ENCODE data around the gene PXT1.

GRCh38 chr6:36350681-36351571, 91.7 kb downstream of the PXT1 start:
- TF ChIP-seq POLR2A (IDR thresholded peaks at IDR 0.05) (no peak), EP300 (IDR thresholded peaks at IDR 0.05) (no peak), CTCF (IDR thresholded peaks at IDR 0.05) (no peak), POLR2AphosphoS5 (IDR thresholded peaks at IDR 0.05) (peak in 2 of 3 donors; percentile 66 to 85)
